ENCODE measurements around the gene HAUS5.

Gene HAUS5

GRCh38 chr19:35633727-35634440 is 21.3 kb downstream of the HAUS5 start:
- Mint-ChIP-seq H3K27me3 (ENCODE audit: low read depth) (no peaks in the 10 kb centered on the region), H3K4me1 (peaks cover 2% of the 10 kb centered on the region), H3K9me3 (no peaks in the 10 kb centered on the region), H3K36me3 (ENCODE audit: low read depth) (peaks cover 52% of the 10 kb centered on the region), H3K4me3 (no peak overlapping the region), H3K27ac (no peak overlapping the region)
- TF ChIP-seq CTCF (IDR thresholded peaks at IDR 0.05; ENCODE audit: unreplicated experiment in 3 of 3): no peak

DNA sequence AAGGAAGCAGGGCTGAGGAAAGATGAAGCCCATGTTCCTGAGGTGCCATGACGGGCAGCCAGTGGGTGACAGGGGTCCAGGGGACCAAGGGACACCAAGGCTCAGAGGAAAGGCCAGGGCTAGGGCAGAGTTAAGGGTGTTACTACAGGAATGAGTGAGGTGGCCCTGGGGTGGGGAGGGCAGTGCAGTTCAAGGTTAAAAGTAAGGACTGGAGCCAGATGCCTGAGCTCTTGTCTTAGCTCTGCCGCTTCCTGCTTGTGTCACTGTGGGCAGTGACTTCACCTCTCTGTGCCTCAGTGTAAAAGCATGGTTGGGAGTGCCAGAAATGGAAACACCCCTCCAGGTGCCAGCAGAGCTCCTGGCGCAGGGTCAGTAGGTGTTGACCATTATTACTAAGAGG is 24.1 kb downstream of the HAUS5 start:
- Mint-ChIP-seq H3K27me3 (ENCODE audit: low read depth) (no peaks in the 10 kb centered on the region), H3K9me3 (no peaks in the 10 kb centered on the region), H3K27ac (no peak overlapping the region), H3K4me1 (no peaks in the 10 kb centered on the region), H3K4me3 (no peak overlapping the region), H3K36me3 (ENCODE audit: low read depth) (peaks cover 43% of the 10 kb centered on the region)
- TF ChIP-seq CTCF (IDR thresholded peaks at IDR 0.05; ENCODE audit: unreplicated experiment in 3 of 3): no peak

DNA sequence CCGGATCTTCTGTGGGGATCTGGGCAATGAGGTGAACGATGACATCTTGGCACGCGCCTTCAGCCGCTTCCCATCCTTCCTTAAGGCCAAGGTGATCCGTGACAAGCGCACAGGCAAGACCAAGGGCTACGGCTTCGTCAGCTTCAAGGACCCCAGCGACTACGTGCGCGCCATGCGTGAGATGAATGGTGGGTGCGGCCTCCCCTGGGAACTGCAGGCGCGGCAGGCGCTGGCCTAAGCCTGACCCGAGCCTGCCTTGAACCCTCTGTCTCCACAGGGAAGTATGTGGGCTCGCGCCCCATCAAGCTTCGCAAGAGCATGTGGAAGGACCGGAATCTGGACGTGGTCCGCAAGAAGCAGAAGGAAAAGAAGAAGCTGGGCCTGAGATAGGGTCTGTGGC is 24.6 kb downstream of the HAUS5 start:
- no peaks in the 10 kb centered on the region for H3K9me3 Mint-ChIP-seq
- no peaks in the 10 kb centered on the region for H3K27me3 Mint-ChIP-seq (ENCODE audit: low read depth)
- peaks cover 38% of the 10 kb centered on the region for H3K36me3 Mint-ChIP-seq (ENCODE audit: low read depth)
- TF ChIP-seq CTCF (IDR thresholded peaks at IDR 0.05; ENCODE audit: unreplicated experiment in 3 of 3): no peak
- no peak overlapping the region for H3K27ac Mint-ChIP-seq
- H3K4me3 Mint-ChIP-seq: no peak overlapping the region
- H3K4me1 Mint-ChIP-seq: no peaks in the 10 kb centered on the region

DNA sequence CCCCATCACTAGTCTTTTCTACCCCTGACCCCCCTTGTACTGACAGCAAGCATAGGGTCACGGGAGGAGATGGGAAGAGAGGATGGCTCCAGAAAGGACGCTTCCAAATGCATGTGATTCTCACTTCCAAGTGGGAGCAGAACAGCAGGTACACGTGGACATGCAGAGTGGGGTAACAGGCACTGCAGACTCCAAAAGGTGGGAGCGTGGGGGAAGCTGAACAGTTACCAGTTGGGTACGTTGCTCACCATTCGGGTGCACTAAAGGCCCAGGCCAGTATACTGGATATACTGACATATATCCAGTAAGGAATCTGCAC is 26.7 kb downstream of the HAUS5 start:
- Mint-ChIP-seq H3K4me3 (peak overlapping the region in 2 of 3 experiments; percentile 15 to 45), H3K27me3 (ENCODE audit: low read depth) (no peaks in the 10 kb centered on the region), H3K36me3 (ENCODE audit: low read depth) (peaks cover 28% of the 10 kb centered on the region), H3K9me3 (no peaks in the 10 kb centered on the region), H3K27ac (peak overlapping the region in 2 of 3 experiments; percentile 16 to 36), H3K4me1 (no peaks in the 10 kb centered on the region)
- no peak for TF ChIP-seq CTCF (IDR thresholded peaks at IDR 0.05; ENCODE audit: unreplicated experiment in 3 of 3)

DNA sequence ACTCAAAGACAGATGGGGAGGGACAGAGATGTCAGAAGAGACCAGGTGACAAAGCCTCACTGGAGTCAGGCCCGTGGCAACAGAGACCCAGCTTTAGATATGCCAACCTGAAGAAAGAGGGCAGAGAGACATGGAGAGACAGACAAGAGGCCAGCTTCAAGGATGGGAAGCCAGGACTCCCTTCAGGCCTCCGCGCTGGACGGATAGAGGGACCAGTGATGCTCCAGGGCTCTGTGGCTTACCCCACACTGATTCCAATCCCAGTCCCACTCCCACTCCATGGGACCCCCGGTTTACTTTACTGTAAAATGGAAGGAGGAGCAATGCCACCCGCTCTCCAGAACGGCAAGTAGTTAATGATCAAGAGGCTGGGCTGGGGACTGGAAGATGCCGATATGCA is 27.3 kb downstream of the HAUS5 start:
- Mint-ChIP-seq H3K4me1 (peaks cover 2% of the 10 kb centered on the region), H3K27me3 (ENCODE audit: low read depth) (no peaks in the 10 kb centered on the region), H3K36me3 (ENCODE audit: low read depth) (peaks cover 25% of the 10 kb centered on the region), H3K4me3 (peak overlapping the region; percentile 15 to 45 (median 17)), H3K27ac (peak overlapping the region in 2 of 3 experiments; percentile 16 to 36), H3K9me3 (no peaks in the 10 kb centered on the region)
- TF ChIP-seq CTCF (IDR thresholded peaks at IDR 0.05; ENCODE audit: unreplicated experiment in 3 of 3): no peak

GRCh38 chr19:35641515-35642151 is 29.1 kb downstream of the HAUS5 start, which contains the start of gene ETV2:
Gene ETV2, plus strand, starts transcription at chr19:35641745. Its CDS starts 716 bp downstream, at chr19:35642461.
- no peak for TF ChIP-seq CTCF (IDR thresholded peaks at IDR 0.05; ENCODE audit: unreplicated experiment in 3 of 3)
- peak within 1 kb of the TSS; percentile 42 to 90 (median 42) for H3K27ac Mint-ChIP-seq
- no peaks in the 10 kb centered on the region for H3K27me3 Mint-ChIP-seq (ENCODE audit: low read depth)
- H3K4me1 Mint-ChIP-seq: peaks cover 7% of the 10 kb centered on the region
- H3K36me3 Mint-ChIP-seq (ENCODE audit: low read depth): peaks cover 13% of the 10 kb centered on the region
- peak within 1 kb of the TSS; percentile 86 to 90 (median 90) for H3K4me3 Mint-ChIP-seq
- H3K9me3 Mint-ChIP-seq: no peaks in the 10 kb centered on the region

Measured in nephron (organoid).